HG03139 (cell line): ENCODE results near the gene CCNI.

Experiments used
- ATAC-seq: cut with Tn5 transposase; IDR thresholded peaks from one replicate; pipeline ENCODE4 v1.9.1; 2021; ENCODE audit not compliant: unreplicated experiment

Gene CCNI

DNA sequence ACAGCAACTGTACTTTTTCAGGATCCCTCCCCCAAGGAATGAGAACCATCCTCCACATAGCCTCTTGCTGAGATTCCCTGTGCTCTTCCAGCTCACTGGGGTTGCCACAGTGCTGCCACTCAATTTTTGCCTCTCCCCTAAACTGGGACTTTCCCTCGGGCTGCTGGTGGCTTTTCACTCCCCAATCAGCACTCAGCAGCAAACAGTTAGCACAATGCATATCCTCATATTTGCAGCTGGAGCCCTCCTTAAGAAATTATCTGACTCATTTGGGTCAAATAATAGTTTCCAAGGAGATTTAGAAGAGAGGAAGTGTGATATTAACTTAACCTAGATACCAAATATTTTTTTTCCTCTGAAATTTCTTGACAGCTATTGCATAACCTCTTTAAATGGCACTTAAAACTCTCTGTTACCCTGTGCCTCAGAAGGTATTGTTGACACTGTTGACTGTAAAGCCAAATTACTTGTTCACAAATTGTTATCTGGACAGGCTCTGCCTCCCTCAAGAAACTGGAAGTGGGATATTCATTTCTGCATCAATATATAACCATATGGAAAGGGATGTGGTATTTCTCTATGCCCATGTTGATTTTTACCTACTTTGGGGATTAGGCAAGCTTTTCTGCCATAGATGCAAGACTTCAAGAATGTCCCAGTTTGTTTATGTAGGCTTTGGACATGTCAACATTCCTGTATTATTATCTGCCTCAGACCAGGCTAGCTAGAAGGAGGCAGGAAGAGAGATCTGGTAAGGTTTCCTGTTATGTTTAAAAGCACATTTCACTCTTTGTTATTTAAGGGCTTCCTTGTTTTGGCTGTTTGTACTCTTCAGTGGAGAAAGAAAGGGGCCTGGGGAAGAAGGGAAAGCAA is 68.2 kb downstream of the CCNI start:
- peak; percentile 53 for ATAC-seq

DNA sequence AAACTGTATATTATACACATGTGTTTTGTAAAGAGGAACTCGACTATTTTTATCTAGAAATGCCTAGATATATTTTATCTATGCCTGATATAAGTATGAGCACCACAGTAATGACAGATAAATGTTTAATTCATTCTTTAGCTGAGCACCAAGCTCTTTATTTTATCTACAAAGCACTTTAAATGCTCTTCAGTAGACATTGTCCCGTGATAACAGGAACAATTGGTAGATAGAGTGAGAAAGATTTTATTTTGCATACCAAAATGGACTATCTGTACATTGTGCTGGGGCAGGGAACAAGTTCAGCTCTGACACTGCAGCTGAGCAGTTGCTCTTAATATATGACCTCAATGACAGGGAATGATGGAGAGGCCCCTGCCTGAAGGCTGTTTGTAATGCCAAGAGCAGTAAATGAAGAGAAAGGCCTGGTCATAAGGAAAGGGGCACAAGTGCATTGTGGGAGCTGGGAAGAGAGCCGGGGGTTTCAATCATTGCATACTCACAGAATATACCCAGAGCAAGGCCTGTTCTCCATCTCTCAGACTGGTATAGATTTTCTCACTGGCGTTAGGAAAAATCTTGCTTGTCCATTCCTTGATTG is 68.9 kb downstream of the CCNI start:
- no peak for ATAC-seq

DNA sequence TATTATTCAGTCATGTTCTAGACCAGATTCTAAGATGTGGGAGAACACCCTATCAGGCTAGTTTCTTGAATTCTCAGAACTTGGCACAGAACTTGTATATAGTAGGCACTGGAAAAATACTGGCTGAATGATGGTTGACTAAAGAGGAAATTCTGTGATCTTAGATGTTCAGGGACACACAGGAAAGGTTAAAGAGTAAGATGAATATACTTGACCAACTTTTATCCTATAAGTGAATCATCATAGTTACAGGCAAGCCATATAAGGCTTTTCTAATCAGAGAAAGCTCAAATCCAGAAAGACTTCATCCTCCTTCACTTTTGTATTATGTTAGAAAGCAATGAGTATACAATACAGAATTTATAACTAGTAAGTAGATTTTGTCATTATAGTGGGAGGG is 72.4 kb downstream of the CCNI start:
- no peak for ATAC-seq

DNA sequence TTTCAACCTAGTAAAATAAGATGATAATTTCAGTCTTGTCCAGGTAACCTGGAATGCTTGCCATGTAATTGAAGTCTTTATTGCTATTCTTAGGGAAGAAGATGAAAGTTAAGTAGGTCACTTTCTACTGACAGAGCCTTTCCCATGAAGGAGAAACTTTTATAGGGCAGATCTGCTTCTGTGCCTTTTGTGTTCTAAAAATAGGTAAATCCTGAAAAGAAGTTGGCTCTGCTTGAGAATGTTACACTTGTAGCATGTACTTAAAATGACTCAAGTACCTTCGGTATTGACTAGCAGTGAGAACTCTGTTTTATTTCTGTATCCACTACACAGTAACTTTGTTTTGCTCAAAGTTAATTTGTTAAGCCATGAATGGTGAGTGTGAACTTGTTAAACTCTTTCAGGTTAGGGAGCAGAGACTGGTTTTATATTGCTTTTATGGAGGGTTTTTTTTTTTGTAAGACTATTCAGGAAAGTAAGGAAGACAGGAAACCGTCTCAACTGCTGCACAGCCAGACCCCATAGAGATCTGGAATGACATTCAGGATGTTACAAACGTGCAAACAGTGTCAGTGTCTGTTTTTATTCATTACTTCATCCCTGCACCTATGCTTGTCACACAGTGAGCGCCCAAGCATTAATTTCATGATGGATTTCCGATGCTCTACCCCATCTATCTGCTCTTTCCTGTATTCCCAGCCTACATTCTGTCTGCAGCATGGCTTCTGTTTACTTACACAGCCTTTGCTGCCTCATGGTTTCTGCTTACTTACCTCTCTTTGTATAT is 73.3 kb downstream of the CCNI start:
- ATAC-seq, result no peak

DNA sequence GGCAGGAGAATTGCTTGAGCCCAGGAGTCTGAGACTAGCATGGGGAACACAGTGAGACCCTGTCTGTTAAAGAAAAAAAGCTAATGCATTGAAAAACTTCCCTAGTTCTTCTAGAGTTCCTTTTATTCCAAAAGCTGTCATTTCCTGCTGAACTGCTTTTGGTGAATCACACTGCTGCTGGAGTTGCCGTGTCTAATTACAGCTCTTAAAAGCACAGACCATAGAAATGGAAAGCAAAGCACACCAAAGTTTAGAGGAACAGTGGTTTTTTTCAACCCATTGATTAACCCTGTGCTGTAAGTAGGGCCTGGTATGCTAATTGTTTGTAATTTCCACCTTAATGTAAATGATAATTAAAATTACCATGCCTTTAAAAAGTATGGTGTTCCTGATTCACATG is 73.9 kb downstream of the CCNI start:
- no peak for ATAC-seq

DNA sequence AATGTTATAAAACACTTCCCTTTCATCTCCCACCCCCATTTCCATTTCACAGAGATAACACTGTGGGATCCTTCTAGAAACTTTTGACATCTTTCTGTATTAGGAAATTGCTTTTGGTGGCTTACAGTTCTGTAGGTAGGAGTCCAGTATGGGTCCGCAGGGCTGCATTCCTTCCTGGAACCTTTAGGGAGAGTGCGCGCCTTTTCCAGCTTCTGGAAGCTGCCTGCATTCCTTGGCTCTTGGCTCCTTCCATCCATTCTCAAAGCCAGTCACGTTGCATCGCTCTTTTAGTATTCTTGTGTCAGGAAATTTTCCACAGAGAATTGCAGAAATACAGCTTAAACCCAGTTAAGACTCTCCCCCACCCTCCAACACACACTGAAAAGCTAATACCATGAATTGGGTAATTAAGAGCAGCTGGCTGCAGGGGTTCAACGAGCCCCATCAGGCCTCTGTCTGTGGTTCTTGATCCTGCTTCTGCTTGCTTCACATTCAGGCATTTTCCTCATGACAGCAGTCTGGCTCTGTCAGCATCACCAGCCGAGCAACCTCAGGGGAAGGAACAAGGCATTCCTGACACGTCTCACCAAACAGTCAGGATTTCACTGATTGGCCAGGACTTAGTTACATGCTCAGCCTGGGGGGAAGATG is 77.4 kb downstream of the CCNI start:
- no peak for ATAC-seq

DNA sequence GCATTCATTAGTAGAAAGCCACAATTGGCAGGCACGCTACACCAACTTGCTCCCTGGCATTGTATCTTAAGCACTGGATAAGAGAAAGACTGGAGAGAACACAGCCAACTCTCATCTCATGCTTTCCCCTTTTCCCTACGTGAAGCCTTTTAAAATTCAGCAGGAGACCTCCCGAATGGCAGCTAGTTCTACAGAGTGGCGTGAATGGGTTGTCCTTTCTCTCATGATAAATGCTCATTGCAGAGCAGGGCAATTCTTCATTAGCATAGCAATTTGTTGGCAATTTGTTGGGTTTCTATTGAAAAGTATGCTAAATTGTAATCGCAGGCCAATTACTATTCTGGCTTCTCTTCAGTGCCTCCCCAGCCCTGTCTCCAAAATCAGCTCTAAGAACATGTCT is 78.3 kb downstream of the CCNI start:
- ATAC-seq, result no peak
